Cardiac muscle cell (in vitro differentiated cells and primary cell): ENCODE data around the gene RPRD1A. TPM values are rescaled to one million over a fixed set of nuclear protein-coding genes. Genes with fewer than 3 reads are reported as not detected.
A peak's percentile ranks its signal among the peaks of the same experiment; 100 is the strongest.
"Not testable (repeated sequence)": the region's sequence is repeated elsewhere in the genome, so short reads cannot be mapped to it uniquely, and the experiment has no call there.

Source experiments
- DNase-seq, 2 donors: peaks; one replicate each; pipeline versions ENCODE4 v3.0.0 to v3.0.0-alpha.2; 2010 to 2017; ENCODE audit warnings: low read depth in 1 of 2, low spot score in 1 of 2
- H3K27ac ChIP-seq: fragments of 200-600 bp; sonication (generic); 2 replicates; pipeline ENCODE4 v1.5.1; 2016
- H3K27me3 ChIP-seq: fragments of 200-600 bp; sonication (generic); 2 replicates; pipeline ENCODE4 v1.6.0; 2016; ENCODE audit warnings: control low read depth
- H3K36me3 ChIP-seq: fragments of 200-600 bp; sonication (generic); 2 replicates; pipeline ENCODE4 v1.5.1; 2016; ENCODE audit warnings: control low read depth
- H3K4me1 ChIP-seq: fragments of 200-600 bp; sonication (generic); 2 replicates; pipeline ENCODE4 v1.8.1; 2017; ENCODE audit warnings: low read depth, mild to moderate bottlenecking, mixed run types
- H3K4me3 ChIP-seq: fragments of 200-600 bp; sonication (generic); 2 replicates; pipeline ENCODE4 v1.5.1; 2016; ENCODE audit warnings: mild to moderate bottlenecking
- H3K9me3 ChIP-seq: fragments of 200-600 bp; sonication (generic); 2 replicates; pipeline ENCODE4 v1.5.1; 2017; ENCODE audit warnings: low read depth, mild to moderate bottlenecking, control low read depth
- polyA plus RNA-seq: library from polyadenylated mRNA; unstranded; fragments of >200 nt; fragmentation: Nextera tagmentation; extraction: Ambion mirVana; gene quantifications from 2 replicates; pipeline ENCODE4 v1.2.1, GENCODE V29; 2016
- total RNA-seq: library from RNA; depleted of rRNA; stranded (reverse); fragments of >200 nt; gene quantifications from 2 replicates; pipeline ENCODE4 v1.2.3, GENCODE V29; 2016
- TF ChIP-seq, protein P1 (sequence below): IDR thresholded peaks from 2 replicates; pipeline ENCODE4 v1.5.1; 2012; ENCODE audit warnings: low read depth, mild to moderate bottlenecking, low read length

The RPRD1A gene
- total and polyA plus RNA-seq, 2 experiments from 2014 or later, result 29.5 to 89.3 TPM

DNA sequence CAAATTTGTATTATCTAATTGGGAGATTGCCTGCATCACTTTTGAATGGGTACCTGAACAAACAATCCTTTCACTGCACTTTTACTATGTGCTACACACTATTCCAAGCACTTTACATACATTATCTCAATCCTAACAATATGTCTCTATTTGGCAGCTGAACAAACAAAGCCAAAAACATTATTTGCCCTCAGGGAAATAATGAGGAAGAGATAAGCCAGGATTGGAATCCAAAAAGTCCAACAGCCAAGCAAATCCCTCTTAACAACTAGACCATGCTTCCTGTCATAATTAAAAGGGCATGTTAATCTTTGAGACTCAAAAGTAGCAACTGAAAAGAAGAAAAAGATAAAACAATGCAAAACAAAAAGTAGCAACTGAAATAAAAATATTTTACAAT, 32.1 kb downstream of the RPRD1A start:
- Histone ChIP-seq H3K27ac (no peak overlapping the region), H3K9me3 (no peaks in the 10 kb centered on the region), H3K4me1 (no peaks in the 10 kb centered on the region), H3K4me3 (no peak overlapping the region), H3K36me3 (peaks cover 6% of the 10 kb centered on the region), H3K27me3 (no peaks in the 10 kb centered on the region)
- TF ChIP-seq, protein P1, sequence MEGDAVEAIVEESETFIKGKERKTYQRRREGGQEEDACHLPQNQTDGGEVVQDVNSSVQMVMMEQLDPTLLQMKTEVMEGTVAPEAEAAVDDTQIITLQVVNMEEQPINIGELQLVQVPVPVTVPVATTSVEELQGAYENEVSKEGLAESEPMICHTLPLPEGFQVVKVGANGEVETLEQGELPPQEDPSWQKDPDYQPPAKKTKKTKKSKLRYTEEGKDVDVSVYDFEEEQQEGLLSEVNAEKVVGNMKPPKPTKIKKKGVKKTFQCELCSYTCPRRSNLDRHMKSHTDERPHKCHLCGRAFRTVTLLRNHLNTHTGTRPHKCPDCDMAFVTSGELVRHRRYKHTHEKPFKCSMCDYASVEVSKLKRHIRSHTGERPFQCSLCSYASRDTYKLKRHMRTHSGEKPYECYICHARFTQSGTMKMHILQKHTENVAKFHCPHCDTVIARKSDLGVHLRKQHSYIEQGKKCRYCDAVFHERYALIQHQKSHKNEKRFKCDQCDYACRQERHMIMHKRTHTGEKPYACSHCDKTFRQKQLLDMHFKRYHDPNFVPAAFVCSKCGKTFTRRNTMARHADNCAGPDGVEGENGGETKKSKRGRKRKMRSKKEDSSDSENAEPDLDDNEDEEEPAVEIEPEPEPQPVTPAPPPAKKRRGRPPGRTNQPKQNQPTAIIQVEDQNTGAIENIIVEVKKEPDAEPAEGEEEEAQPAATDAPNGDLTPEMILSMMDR, result no peak
- DNase-seq, result peak in 1 of 2 donors; percentile 40

DNA sequence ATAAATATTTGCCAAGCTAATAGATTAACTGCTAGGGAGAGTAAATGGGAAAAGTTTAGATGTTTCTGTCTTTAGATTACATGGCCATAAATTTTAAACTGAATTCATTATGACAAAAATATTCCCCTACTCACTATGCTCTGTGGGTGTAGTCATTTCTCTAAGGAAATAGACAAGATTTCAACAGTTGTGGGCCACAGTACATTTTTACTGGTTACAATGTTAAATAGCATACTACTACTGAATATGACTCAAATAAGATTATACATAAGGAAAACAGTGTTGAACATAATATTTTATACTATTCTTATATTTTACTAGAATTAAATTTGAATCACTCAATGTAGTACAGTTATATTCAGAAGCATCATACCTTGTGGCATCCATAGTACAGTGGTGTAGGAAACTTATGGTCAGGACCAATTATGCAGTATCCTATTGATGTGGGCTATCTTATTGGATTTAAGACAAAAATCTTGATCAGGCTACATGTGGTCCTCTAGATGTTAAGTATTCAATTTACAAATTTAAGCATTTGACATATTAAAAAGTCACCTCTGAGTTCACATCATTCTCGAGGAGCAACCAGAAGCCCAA, 33.0 kb downstream of the RPRD1A start:
- H3K9me3 ChIP-seq, result no peaks in the 10 kb centered on the region
- DNase-seq, result no peak
- H3K4me1 ChIP-seq, result no peaks in the 10 kb centered on the region
- peaks cover 8% of the 10 kb centered on the region for H3K36me3 ChIP-seq
- H3K27me3 ChIP-seq, result no peaks in the 10 kb centered on the region
- H3K27ac ChIP-seq, result no peak overlapping the region
- no peak overlapping the region for H3K4me3 ChIP-seq
- TF ChIP-seq, protein P1, result no peak

DNA sequence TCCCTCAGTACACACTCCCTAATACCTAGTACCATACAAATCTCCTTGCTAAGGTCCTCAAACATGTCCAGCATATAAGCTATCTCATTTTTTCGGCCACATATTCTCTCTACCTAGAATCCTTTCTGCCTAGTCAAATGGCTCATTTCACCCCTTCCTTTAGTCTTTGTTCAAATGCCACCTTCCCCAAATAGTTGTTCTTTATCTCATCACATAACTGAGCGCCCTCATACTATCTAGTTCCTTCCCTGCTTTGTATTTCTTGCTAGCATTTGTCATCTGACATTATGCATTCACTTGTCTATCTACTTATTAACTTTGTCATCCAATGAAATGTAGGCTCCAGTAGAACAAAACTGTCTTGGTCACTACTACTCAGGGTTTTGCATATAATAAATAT, 35.5 kb downstream of the RPRD1A start:
- Histone ChIP-seq H3K27ac (no peak overlapping the region), H3K4me3 (no peak overlapping the region), H3K36me3 (peaks cover 15% of the 10 kb centered on the region)

GRCh38 chr18:36031407-36031806, 36.0 kb downstream of the RPRD1A start:
- TF ChIP-seq, protein P1, result no peak
- H3K27me3 ChIP-seq, result no peaks in the 10 kb centered on the region
- no peaks in the 10 kb centered on the region for H3K4me1 ChIP-seq
- H3K4me3 ChIP-seq, result no peak overlapping the region
- DNase-seq, result no peak
- no peak overlapping the region for H3K27ac ChIP-seq
- peaks cover 19% of the 10 kb centered on the region for H3K36me3 ChIP-seq
- H3K9me3 ChIP-seq, result no peaks in the 10 kb centered on the region

More for the DNA sequence above, 35.5 kb downstream of the RPRD1A start:
- TF ChIP-seq, protein P1, result no peak
- Histone ChIP-seq H3K4me1 (no peaks in the 10 kb centered on the region), H3K27me3 (no peaks in the 10 kb centered on the region), H3K9me3 (no peaks in the 10 kb centered on the region)
- no peak for DNase-seq

DNA sequence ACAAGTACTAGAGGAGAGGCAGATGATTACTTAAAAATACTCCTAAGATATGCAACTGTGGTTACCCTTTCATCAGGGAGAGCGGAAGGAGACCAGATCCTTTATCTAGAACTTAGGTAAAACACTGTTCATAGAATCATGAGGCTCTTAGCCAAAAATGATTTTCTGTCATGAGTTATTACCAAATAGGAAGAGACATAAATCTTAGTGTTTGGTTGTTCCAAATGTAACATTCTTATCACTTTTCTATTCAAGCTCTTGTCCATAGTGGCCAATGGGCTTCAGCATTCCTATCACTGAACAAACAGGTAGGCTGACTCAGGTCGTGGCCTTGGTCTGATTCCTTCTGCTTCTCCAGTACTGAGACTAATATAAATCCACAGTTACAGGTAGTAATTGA, 38.5 kb downstream of the RPRD1A start:
- peaks cover 29% of the 10 kb centered on the region for H3K36me3 ChIP-seq
- no peaks in the 10 kb centered on the region for H3K4me1 ChIP-seq
- TF ChIP-seq, protein P1, result no peak
- peak in 1 of 2 donors; percentile 21 for DNase-seq
- H3K27ac ChIP-seq, result no peak overlapping the region
- no peak overlapping the region for H3K4me3 ChIP-seq
- no peaks in the 10 kb centered on the region for H3K27me3 ChIP-seq
- no peaks in the 10 kb centered on the region for H3K9me3 ChIP-seq

DNA sequence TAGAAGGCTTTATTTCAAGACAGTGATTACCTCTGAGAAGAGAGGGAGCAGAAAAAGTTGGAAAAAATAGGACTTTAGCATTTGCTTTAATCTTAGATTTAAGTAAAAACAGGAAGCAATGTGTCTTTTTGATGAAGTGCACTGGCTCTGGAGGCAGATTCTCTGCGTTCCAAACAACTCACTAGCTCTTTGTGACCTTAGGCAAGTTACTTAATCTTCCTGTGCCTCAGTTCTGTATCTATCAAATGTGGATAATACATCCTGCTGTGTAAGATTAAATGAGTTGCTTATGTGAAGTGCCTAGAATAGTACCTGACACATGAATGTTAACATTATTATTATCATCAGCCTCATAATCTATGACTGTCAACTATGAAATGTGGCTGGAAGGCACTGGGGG, 42.3 kb downstream of the RPRD1A start:
- H3K9me3 ChIP-seq, result no peaks in the 10 kb centered on the region
- TF ChIP-seq, protein P1, result no peak
- H3K4me1 ChIP-seq, result no peaks in the 10 kb centered on the region
- H3K4me3 ChIP-seq, result no peak overlapping the region
- peaks cover 21% of the 10 kb centered on the region for H3K36me3 ChIP-seq
- no peaks in the 10 kb centered on the region for H3K27me3 ChIP-seq
- DNase-seq, result peak in 1 of 2 donors; percentile 66
- no peak overlapping the region for H3K27ac ChIP-seq

GRCh38 chr18:36024241-36024640, 43.1 kb downstream of the RPRD1A start:
- not testable (repeated sequence) for H3K27ac ChIP-seq, H3K27me3 ChIP-seq, H3K9me3 ChIP-seq, H3K4me1 ChIP-seq, DNase-seq, H3K4me3 ChIP-seq
- H3K36me3 ChIP-seq, result peaks cover 21% of the 10 kb centered on the region
